Measurements from ENCODE around the gene DHRS7B.

GRCh38 chr17:21095735-21096134 is 31.0 kb upstream of the DHRS7B start:
- no peak for TF ChIP-seq CTCF (IDR thresholded peaks at IDR 0.05)
- TF ChIP-seq POLR2A (IDR thresholded peaks at IDR 0.05): no peak

Measured in suprapubic skin (tissue), 3 donors.